GM21723 (cell line): ENCODE measurements around the gene MT2A.

Source experiments
- ATAC-seq: cut with Tn5 transposase; IDR thresholded peaks from one replicate; pipeline ENCODE4 v1.9.1; 2021; ENCODE audit warnings: mild to moderate bottlenecking, moderate library complexity; ENCODE audit not compliant: unreplicated experiment

The MT2A gene

GRCh38 chr16:56594292-56594619 lies 14.1 kb upstream of the MT2A start:
- ATAC-seq, result no peak

DNA sequence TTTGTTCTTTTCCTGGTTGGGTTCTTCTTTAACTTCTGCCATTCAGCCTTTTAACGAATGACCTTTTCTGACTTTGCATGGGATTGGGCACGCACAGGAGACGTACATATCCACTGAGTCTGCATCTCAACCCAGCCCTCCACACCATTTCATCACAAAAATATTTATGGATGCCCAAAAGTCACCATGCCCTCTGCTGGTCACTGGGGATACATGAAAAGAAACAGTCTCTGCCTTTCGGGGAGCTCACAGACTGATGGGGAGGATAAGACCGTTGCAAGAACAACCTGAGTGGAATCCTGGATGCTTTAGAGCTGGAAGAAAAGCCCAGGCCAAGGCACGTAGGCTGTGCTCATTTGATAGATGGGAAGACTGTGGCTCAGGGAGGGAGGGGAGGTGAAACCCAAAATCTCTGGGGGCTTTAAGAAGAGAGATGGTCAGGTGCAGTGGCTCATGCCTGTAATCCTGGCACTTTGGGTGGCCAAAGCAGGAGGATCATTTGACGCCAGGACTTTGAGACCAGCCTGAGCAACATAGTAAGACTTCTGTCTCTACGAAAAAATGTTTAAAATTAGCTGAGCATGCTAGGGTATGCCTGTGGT lies 7.9 kb upstream of the MT2A start:
- ATAC-seq, result no peak

DNA sequence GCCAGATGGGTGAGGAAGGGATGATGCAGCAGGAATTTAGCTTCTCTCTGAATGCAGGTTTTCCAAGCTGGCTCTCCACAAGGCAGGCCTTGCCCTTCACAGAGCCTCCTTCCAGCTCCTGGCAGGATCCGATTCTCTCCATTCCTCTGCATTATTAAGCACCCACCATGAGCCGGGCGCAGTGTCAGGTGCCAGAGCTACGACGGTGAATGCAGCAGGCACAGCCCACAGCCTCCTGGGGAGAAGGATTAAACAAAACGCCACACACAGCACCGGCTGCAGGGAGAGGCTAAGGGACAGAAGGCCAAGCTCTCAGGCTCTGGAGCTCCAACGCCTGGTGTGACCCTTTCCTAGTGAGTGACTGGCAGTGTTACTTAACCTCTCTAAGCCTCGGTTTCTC lies 7.1 kb upstream of the MT2A start:
- ATAC-seq, result no peak

DNA sequence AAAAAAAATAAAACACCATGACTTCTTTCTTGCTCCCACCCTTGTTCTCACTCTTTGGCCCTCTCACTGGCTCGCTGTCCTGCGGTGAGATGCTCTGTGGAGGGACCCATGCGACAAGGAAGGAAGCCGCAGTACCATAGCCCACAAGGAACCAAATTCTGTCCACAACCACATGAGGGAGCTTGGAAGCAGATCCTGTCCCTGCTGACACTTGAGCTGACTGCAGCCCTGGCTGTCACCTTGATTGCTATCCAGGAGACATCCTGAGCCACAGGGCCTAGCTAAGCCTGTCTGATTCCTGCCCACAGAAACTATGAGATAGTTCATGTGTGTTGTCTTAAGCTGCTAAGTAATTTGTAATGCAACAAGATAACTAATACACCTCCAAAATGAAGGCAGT lies 4.8 kb upstream of the MT2A start:
- ATAC-seq, result no peak

DNA sequence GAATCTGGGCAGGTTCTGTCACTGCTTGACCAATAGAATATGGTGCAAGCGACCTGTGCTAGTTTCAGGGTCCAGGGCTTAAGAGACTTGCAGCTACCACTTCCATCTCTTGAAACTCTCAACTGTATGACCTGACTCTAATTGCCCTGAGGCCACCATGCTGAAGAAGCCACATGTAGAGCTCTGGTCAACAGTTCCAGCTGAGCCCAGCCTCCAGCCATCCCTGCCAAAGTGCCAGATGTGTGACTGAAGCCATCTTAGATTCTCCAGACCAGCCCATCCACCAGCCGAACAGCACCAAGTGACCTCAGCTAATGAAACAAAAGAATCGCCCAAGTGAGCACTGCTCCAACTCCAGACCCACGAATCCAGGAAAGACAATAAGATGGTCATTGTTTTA lies 3.4 kb upstream of the MT2A start:
- no peak for ATAC-seq

GRCh38 chr16:56605475-56605874 lies 2.9 kb upstream of the MT2A start:
- no peak for ATAC-seq

- ATAC-seq, result no peak
Observed at GRCh38 chr16:56606071-56606475, 2.3 kb upstream of the MT2A start.

- no peak for ATAC-seq
Observed at GRCh38 chr16:56606476-56607108, 1.8 kb upstream of the MT2A start.

DNA sequence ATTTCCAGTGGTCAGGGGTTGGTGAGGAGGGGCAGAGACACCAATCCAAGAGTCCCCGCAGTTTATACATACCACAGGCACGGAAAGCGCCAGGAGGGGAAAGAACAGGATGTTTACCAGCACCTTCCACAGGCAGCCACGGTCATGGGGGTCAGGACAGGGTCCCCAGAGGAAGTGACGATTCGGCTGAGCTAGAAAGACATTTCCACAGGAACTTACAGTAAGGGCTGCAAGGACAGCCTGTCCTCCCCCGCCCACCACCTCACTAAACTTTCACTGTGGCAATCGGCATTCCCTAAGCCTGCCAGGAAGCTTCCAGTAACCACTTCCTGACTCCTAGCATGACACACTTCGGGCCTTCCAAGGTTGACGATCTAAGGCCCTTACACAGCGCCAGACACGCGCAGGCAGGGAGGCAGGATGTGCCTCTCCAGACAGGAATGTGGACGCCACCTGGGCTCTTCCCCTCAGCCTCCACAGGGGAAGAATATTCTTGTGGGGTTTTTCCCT lies 1.2 kb upstream of the MT2A start:
- no peak for ATAC-seq

GRCh38 chr16:56607675-56608042 lies 725 bp upstream of the MT2A start:
- ATAC-seq, result no peak

GRCh38 chr16:56608876-56609462 lies 585 bp downstream of the MT2A start:
- ATAC-seq, result no peak

DNA sequence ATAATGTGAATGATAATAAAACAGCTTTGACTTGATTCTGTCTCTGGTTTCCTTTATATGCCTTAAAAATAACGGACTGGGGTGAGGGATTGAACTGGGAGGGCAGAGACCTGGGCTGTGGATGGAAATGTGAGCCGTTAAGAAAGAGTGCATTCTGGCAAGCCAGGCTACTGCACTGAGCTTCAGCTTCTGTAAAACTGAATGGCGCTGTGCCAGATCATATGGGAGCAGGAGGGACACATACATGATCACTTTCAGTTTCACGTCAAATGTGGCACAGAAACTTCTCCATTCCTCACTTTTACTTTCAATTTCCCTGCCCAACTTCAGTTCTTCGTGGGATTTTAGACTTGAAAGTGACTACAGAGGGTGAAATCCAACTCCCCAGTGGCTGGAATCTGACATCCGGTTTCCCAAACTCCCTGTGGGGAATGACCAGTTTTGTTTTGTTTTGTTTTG lies 1.1 kb downstream of the MT2A start:
- peak; percentile 46 for ATAC-seq

- peak; percentile 23 for ATAC-seq
Observed at GRCh38 chr16:56610017-56610608, 1.7 kb downstream of the MT2A start.

GRCh38 chr16:56610609-56611111 lies 2.3 kb downstream of the MT2A start:
- no peak for ATAC-seq

- ATAC-seq, result no peak
Observed at GRCh38 chr16:56611281-56611833, 3.0 kb downstream of the MT2A start.

GRCh38 chr16:56613706-56614105 lies 5.3 kb downstream of the MT2A start:
- no peak for ATAC-seq

DNA sequence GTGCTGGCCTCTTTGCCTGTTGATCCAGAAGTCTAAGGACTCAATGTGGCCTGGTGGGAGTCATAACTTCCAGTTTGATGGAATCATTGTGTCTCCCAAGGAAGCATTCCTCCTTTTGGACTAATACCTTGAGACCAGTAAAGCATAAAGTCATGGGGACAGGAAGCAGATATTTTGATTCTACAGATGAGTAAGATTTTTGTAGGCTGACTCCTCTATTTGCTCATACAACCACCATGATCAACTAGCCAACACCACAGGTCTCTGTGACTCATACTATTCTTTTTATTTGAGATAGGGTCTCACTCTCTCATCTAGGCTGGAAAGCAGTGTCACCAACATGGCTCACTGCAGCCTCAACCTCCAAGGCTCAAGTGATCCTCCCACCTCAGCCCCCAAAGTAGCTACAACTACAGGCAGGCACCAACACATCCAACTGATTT lies 6.2 kb downstream of the MT2A start:
- no peak for ATAC-seq

DNA sequence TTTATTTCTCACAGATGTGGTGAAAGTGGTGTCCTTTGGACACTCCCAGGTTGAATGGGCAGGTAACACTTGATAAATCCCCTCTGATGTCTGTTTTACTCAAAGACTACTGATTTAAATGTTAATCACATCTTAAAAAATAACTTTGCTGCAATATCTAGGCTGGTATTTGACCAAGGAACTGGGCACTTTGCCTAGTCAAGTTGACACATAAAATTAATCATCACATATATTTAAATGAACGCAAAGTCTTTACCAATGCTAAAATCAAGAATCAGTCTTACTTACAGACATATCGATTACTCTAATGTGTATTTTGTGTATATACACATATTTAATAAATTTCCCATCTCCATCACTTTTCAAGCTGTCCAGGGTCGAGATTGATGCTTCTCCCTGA lies 7.0 kb downstream of the MT2A start:
- no peak for ATAC-seq

GRCh38 chr16:56616608-56617211 lies 8.3 kb downstream of the MT2A start:
- ATAC-seq, result no peak

- ATAC-seq, result no peak
Observed at GRCh38 chr16:56617212-56618085, 9.1 kb downstream of the MT2A start.
